Measurements from ENCODE around the gene NEURL1B. TPM values are rescaled to one million over a fixed set of nuclear protein-coding genes. Genes with fewer than 3 reads are reported as not detected.
"Not testable (repeated sequence)": the region's sequence is repeated elsewhere in the genome, so short reads cannot be mapped to it uniquely, and the experiment has no call there.

The NEURL1B gene
- total RNA-seq, 2 experiments from 2014 or later: 0.32 to 0.57 TPM

DNA sequence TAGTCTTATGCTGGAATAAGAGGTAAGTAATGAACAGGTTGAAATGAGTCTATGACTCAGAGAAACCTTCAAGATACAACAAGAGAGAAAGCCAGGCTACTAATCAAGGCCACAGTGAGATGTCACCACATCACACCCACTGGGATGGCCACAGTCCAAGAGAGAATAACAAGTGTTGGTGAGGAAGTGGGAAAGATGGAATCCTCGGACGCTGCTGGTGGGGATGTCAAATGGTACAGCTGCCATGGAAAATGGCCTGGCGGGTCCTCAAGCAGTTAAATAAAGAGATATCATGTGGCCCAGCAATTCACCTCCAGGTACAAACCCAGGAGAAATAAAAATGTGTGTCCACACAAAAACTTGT lies 41.9 kb upstream of the NEURL1B start:
- no peak overlapping the region for H2AFZ ChIP-seq (ENCODE audit: low read length)
- no peaks in the 10 kb centered on the region for H3K36me3 ChIP-seq (ENCODE audit: insufficient read depth, low read length)
- H3K4me2 ChIP-seq (ENCODE audit: low read length): no peak overlapping the region
- no peaks in the 10 kb centered on the region for H3K79me2 ChIP-seq (ENCODE audit: insufficient read depth, low read depth, low read length)
- intact Hi-C loops (cut with micrococcal nuclease; ENCODE audit: unreplicated experiment): no loop called here
- BruUV-seq (replicated peaks): no TSS peak
- no peak overlapping the region for H3K4me3 ChIP-seq (ENCODE audit: low read depth, low read length, poor library complexity, severe bottlenecking)
- no peak overlapping the region for H3K27ac ChIP-seq (ENCODE audit: low read depth, low read length, poor library complexity, severe bottlenecking)
- H4K20me1 ChIP-seq (ENCODE audit: insufficient read depth, low read length): no peaks in the 10 kb centered on the region
- no peak for TF ChIP-seq CTCF (conservative IDR thresholded peaks at IDR 0.05; ENCODE audit: low read length)
- TF ChIP-seq EZH2phosphoT487 (IDR thresholded peaks at IDR 0.05; ENCODE audit: borderline replicate concordance, low read depth, low read length): no peak
- no peak for DNase-seq (ENCODE audit: low spot score)
- H3K4me1 ChIP-seq (ENCODE audit: insufficient read depth, low read length, poor library complexity, severe bottlenecking): no peaks in the 10 kb centered on the region
- H3K9me2 ChIP-seq (ENCODE audit: insufficient read depth, low read length): no peaks in the 10 kb centered on the region
- CTCF ChIA-PET (ENCODE audit: unreplicated experiment): no interaction called here
- H3K9me3 ChIP-seq (ENCODE audit: low read length): no peaks in the 10 kb centered on the region
- POLR2A ChIA-PET: no interaction called here

DNA sequence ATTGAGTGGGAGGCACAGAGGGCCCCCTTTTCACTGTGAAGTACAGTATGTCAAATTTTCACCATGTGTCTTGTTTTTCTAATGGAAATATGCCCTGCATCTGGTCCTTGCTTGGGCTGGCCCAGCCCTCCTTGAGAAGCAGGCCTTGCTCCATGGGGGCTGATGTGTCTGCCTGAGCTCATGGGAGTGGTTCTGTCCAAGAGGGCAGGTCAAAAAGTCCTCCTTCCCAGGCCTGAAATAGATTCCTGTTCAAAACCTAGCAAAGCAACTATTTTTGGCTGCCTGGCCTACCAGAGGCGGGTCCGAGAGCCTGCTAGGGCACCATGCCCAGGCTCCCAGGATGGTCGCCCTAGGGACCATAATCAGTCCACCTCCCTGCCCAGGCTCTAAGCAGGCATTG lies 40.5 kb upstream of the NEURL1B start:
- BruUV-seq (replicated peaks): no TSS peak
- POLR2A ChIA-PET: no interaction called here
- H3K79me2 ChIP-seq (ENCODE audit: insufficient read depth, low read depth, low read length): no peaks in the 10 kb centered on the region

GRCh38 chr5:172601576-172601975 lies 39.5 kb upstream of the NEURL1B start:
- H4K20me1 ChIP-seq (ENCODE audit: insufficient read depth, low read length); POLR2A ChIA-PET; intact Hi-C loops (cut with micrococcal nuclease; ENCODE audit: unreplicated experiment); H3K4me2 ChIP-seq (ENCODE audit: low read length); H3K36me3 ChIP-seq (ENCODE audit: insufficient read depth, low read length); CTCF ChIA-PET (ENCODE audit: unreplicated experiment); H3K9me2 ChIP-seq (ENCODE audit: insufficient read depth, low read length); H3K9me3 ChIP-seq (ENCODE audit: low read length); DNase-seq (ENCODE audit: low spot score); H3K27ac ChIP-seq (ENCODE audit: low read depth, low read length, poor library complexity, severe bottlenecking); H2AFZ ChIP-seq (ENCODE audit: low read length); H3K4me3 ChIP-seq (ENCODE audit: low read depth, low read length, poor library complexity, severe bottlenecking); H3K79me2 ChIP-seq (ENCODE audit: insufficient read depth, low read depth, low read length); BruUV-seq (replicated peaks); H3K4me1 ChIP-seq (ENCODE audit: insufficient read depth, low read length, poor library complexity, severe bottlenecking): not testable (repeated sequence)

More for the DNA sequence above, 40.5 kb upstream of the NEURL1B start:
- Histone ChIP-seq H3K27ac (ENCODE audit: low read depth, low read length, poor library complexity, severe bottlenecking) (no peak overlapping the region), H3K9me3 (ENCODE audit: low read length) (no peaks in the 10 kb centered on the region), H3K4me2 (ENCODE audit: low read length) (no peak overlapping the region), H2AFZ (ENCODE audit: low read length) (no peak overlapping the region), H3K36me3 (ENCODE audit: insufficient read depth, low read length) (no peaks in the 10 kb centered on the region), H3K4me3 (ENCODE audit: low read depth, low read length, poor library complexity, severe bottlenecking) (no peak overlapping the region), H4K20me1 (ENCODE audit: insufficient read depth, low read length) (no peaks in the 10 kb centered on the region), H3K9me2 (ENCODE audit: insufficient read depth, low read length) (no peaks in the 10 kb centered on the region), H3K4me1 (ENCODE audit: insufficient read depth, low read length, poor library complexity, severe bottlenecking) (no peaks in the 10 kb centered on the region)
- CTCF ChIA-PET (ENCODE audit: unreplicated experiment): no interaction called here
- DNase-seq (ENCODE audit: low spot score): no peak
- no peak for TF ChIP-seq CTCF (conservative IDR thresholded peaks at IDR 0.05; ENCODE audit: low read length)
- no peak for TF ChIP-seq EZH2phosphoT487 (IDR thresholded peaks at IDR 0.05; ENCODE audit: borderline replicate concordance, low read depth, low read length)
- intact Hi-C loops (cut with micrococcal nuclease; ENCODE audit: unreplicated experiment): no loop called here
